B cell (primary cell): ENCODE measurements around the gene ABCF3. TPM values are rescaled to one million over a fixed set of nuclear protein-coding genes. Genes with fewer than 3 reads are reported as not detected.

Source experiments
- ATAC-seq: fragments of 200-7000 bp; cut with Tn5 transposase; one replicate; pipeline ENCODE4 v1.10.0; 2021; ENCODE audit warnings: low read depth, mild to moderate bottlenecking, moderate number of reproducible peaks, moderate library complexity
- CTCF ChIA-PET: fragments of 350-600 bp; sonication (Branson Sonifier 250); formaldehyde crosslinking; loops from one replicate; lab custom pipeline; 2021; ENCODE audit warnings: antibody characterized with exemption, inconsistent platforms; lab: Charles Lee
- POLR2A ChIA-PET: fragments of 350-600 bp; sonication (Branson Sonifier 250); formaldehyde crosslinking; loops from one replicate; lab custom pipeline; 2021; ENCODE audit warnings: antibody characterized with exemption; lab: Charles Lee
- DNase-seq: peaks from one replicate; pipeline ENCODE4 v3.0.0; 2013
- H2AFZ ChIP-seq: 2 replicates; pipeline ENCODE4 v1.6.1; 2012; ENCODE audit warnings: mild to moderate bottlenecking, low read depth, low read length; ENCODE audit not compliant: insufficient read depth, poor library complexity, severe bottlenecking
- H3K27ac ChIP-seq, 2 donors: 1 replicate in 1 of 2; 2 replicates in 1 of 2; pipeline ENCODE4 v1.5.1; 2012 to 2013; ENCODE audit warnings: low read length in 2 of 2, mild to moderate bottlenecking in 2 of 2, moderate library complexity in 1 of 2
- H3K27me3 ChIP-seq, 4 experiments: fragments of 200-600 bp in 1 of 4; sonication (generic) in 1 of 4; replicated peaks in 1 of 4; 1 replicate in 2 of 4; 2 replicates in 2 of 4; pipeline versions ENCODE4 v1.6.1 to v1.7.0; 2013 to 2016; ENCODE audit warnings: low read length in 3 of 4, mild to moderate bottlenecking in 2 of 4, mixed read lengths in 1 of 4, moderate library complexity in 1 of 4; ENCODE audit not compliant: insufficient read depth in 4 of 4, control insufficient read depth in 3 of 4; ENCODE audit errors: control extremely low read depth in 1 of 4
- H3K36me3 ChIP-seq, 2 experiments: replicated peaks in 1 of 2; 1 replicate in 1 of 2; 2 replicates in 1 of 2; pipeline versions ENCODE4 v1.6.1 to v1.7.1; 2013; ENCODE audit warnings: low read length in 1 of 2; ENCODE audit not compliant: insufficient read depth in 2 of 2, control insufficient read depth in 1 of 2; ENCODE audit errors: control extremely low read depth in 1 of 2, extremely low read depth in 1 of 2
- H3K4me1 ChIP-seq, 2 donors: fragments of 200-600 bp in 1 of 2; sonication (generic) in 1 of 2; 1 replicate in 1 of 2; 2 replicates in 1 of 2; pipeline versions ENCODE4 v1.5.1 to v1.6.1; 2013 to 2017; ENCODE audit warnings: low read length in 2 of 2; ENCODE audit not compliant: control insufficient read depth in 2 of 2, insufficient read depth in 2 of 2
- H3K4me2 ChIP-seq: replicated peaks from 2 replicates; pipeline ENCODE3; 2012; ENCODE audit warnings: mild to moderate bottlenecking, low read depth, low read length; ENCODE audit not compliant: poor library complexity, severe bottlenecking
- H3K4me3 ChIP-seq, 5 experiments: fragments of 200-600 bp in 1 of 5; sonication (generic) in 1 of 5; 1 replicate in 3 of 5; 2 replicates in 2 of 5; pipeline versions ENCODE4 v1.5.1 to v1.7.0; 2011 to 2016; ENCODE audit warnings: low read length in 4 of 5, mild to moderate bottlenecking in 4 of 5, low read depth in 2 of 5, control low read depth in 1 of 5, moderate library complexity in 1 of 5; ENCODE audit not compliant: insufficient read depth in 1 of 5; ENCODE audit errors: control extremely low read depth in 1 of 5, extremely low read depth in 1 of 5
- H3K79me2 ChIP-seq: fragments of 200-600 bp; sonication (generic); one replicate; pipeline ENCODE4 v1.6.0; 2016; ENCODE audit warnings: low read length; ENCODE audit not compliant: control insufficient read depth, insufficient read depth
- H3K9ac ChIP-seq: fragments of 200-600 bp; sonication (generic); 2 replicates; pipeline ENCODE4 v1.6.1; 2017; ENCODE audit warnings: mild to moderate bottlenecking, low read length, moderate library complexity
- H3K9me3 ChIP-seq, 3 donors: one replicate each; pipeline versions ENCODE4 v1.6.1 to v1.7.1; 2013; ENCODE audit warnings: low read length in 2 of 3; ENCODE audit not compliant: control insufficient read depth in 2 of 3, insufficient read depth in 1 of 3; ENCODE audit errors: control extremely low read depth in 1 of 3
- H4K20me1 ChIP-seq: 2 replicates; pipeline ENCODE4 v1.6.0; 2012; ENCODE audit warnings: mild to moderate bottlenecking, low read length; ENCODE audit not compliant: insufficient read depth, control insufficient read depth, poor library complexity, severe bottlenecking
- H3K27ac Mint-ChIP-seq: one replicate; pipeline ENCODE4 v1.8.0; 2021; ENCODE audit warnings: mixed read lengths
- H3K27me3 Mint-ChIP-seq: one replicate; pipeline ENCODE4 v1.8.0; 2021; ENCODE audit warnings: mixed read lengths
- H3K4me1 Mint-ChIP-seq: one replicate; pipeline ENCODE4 v1.8.0; 2021; ENCODE audit warnings: mixed read lengths
- H3K4me3 Mint-ChIP-seq: one replicate; pipeline ENCODE4 v1.8.0; 2021; ENCODE audit warnings: mixed read lengths
- H3K9me3 Mint-ChIP-seq: one replicate; pipeline ENCODE4 v1.8.0; 2022; ENCODE audit warnings: mixed read lengths; ENCODE audit not compliant: insufficient read depth
- CTCF ChIP-seq: fragments of 200-600 bp; IDR thresholded peaks from one replicate; pipeline ENCODE4 v1.8.0; 2022; ENCODE audit warnings: antibody characterized with exemption, mild to moderate bottlenecking
- EZH2 ChIP-seq: IDR thresholded peaks from 2 replicates; pipeline ENCODE4 v1.6.1; 2012; ENCODE audit warnings: borderline replicate concordance, low read depth, mild to moderate bottlenecking, moderate library complexity, low read length; ENCODE audit not compliant: insufficient read depth, poor library complexity, severe bottlenecking
- WGBS: methylation state at CpG from one replicate; pipeline ENCODE4 v1.1.5; 2013; ENCODE audit warnings: missing lambda C conversion rate; ENCODE audit not compliant: insufficient coverage; 5-methylcytosine and 5-hydroxymethylcytosine counted together
- intact Hi-C: fragments of 100-400 bp; cut with micrococcal nuclease; formaldehyde crosslinking; loops from one replicate; pipeline ENCODE4 v1.10.0; 2022
- polyA plus RNA-seq: library from polyadenylated mRNA; depleted of rRNA; stranded (reverse); fragments of >200 nt; gene quantifications from 2 replicates; pipeline ENCODE4 v1.2.3, GENCODE V29; 2012
- small RNA-seq: library from RNA; depleted of rRNA; stranded (forward); fragments of <200 nt; gene quantifications from one replicate; pipeline ENCODE3, GENCODE V24; 2012; ENCODE audit warnings: low replicate concordance, low read depth; ENCODE audit not compliant: insufficient read length
- total RNA-seq, 2 donors: library from RNA; stranded (reverse); fragments of 120-200 nt in 1 of 2; gene quantifications; 1 replicate in 1 of 2; 2 replicates in 1 of 2; pipeline versions ENCODE4 v1.2.3 to v1.2.4, GENCODE V29; 2013 to 2022

ABCF3 gene
- total and polyA plus RNA-seq, 2 donors (not counting 1 experiment from before 2014, with no cell fraction given): 74.0 to 115 TPM

- Histone ChIP-seq H3K4me3 (no peak overlapping the region), H3K36me3 (peaks cover 0 to 36% of the 10 kb centered on the region in 2 experiments), H3K4me1 (no peaks in the 10 kb centered on the region), H3K27ac (no peak overlapping the region), H3K9me3 (no peaks in the 10 kb centered on the region), H3K9ac (no peak overlapping the region), H3K27me3 (peaks cover 0 to 3% (median 0%) of the 10 kb centered on the region in 4 experiments), H2AFZ (no peak overlapping the region), H3K79me2 (no peaks in the 10 kb centered on the region), H3K4me2 (no peak overlapping the region), H4K20me1 (peaks cover 19% of the 10 kb centered on the region)
- CTCF ChIA-PET: interaction anchor here (1.3 to 1.6 kb wide), 3 partner anchors 11 to 97 kb away, joined by 3 to 7 read pairs (median 5); no protein-coding TSS in a partner anchor
- Mint-ChIP-seq H3K27me3 (no peaks in the 10 kb centered on the region), H3K9me3 (no peaks in the 10 kb centered on the region), H3K4me1 (no peaks in the 10 kb centered on the region), H3K4me3 (no peak overlapping the region), H3K27ac (no peak overlapping the region)
- DNase-seq (no peak), ATAC-seq (no peak)
- 96% methylated on average over 4 of the region's 5 CpGs for WGBS
- intact Hi-C loops: no loop called here
- POLR2A ChIA-PET: no interaction called here
- TF ChIP-seq CTCF (no peak), EZH2 (no peak)
Observed at GRCh38 chr3:184242297-184242685, 56.3 kb downstream of the ABCF3 start.

Small RNA genes lying within 50 kb of the gene (small RNA-seq; reads per million reads assigned to genes)
- gene MIR1224: not detected

Other genes with a start within 250 kb of the ABCF3 start
- gene ABCC5, start 168.3 kb upstream of the ABCF3 start, total RNA-seq: 29.5 and 31.7 TPM in 2 replicates
- gene ABCC5, start 168.3 kb upstream of the ABCF3 start, polyA plus RNA-seq: 13.4 and 16.9 TPM in 2 replicates
- not detected in 2 replicates for gene HTR3D, start 154.5 kb upstream of the ABCF3 start, total RNA-seq
- not detected in 2 replicates for gene HTR3D, start 154.5 kb upstream of the ABCF3 start, polyA plus RNA-seq
- gene HTR3C, start 133.2 kb upstream of the ABCF3 start, total RNA-seq: not detected in 2 replicates
- not detected in 2 replicates for gene HTR3C, start 133.2 kb upstream of the ABCF3 start, polyA plus RNA-seq
- not detected in 2 replicates for gene HTR3E, start 89.1 kb upstream of the ABCF3 start, total RNA-seq
- not detected in 2 replicates for gene HTR3E, start 89.1 kb upstream of the ABCF3 start, polyA plus RNA-seq
- 83.8 and 85.9 TPM in 2 replicates for gene EIF2B5, start 50.8 kb upstream of the ABCF3 start, total RNA-seq
- 73.2 and 77.1 TPM in 2 replicates for gene EIF2B5, start 50.8 kb upstream of the ABCF3 start, polyA plus RNA-seq
- 81.3 and 92.0 TPM in 2 replicates for gene DVL3, start 30.8 kb upstream of the ABCF3 start, total RNA-seq
- gene DVL3, start 30.8 kb upstream of the ABCF3 start, polyA plus RNA-seq: 42.7 and 49.4 TPM in 2 replicates
- gene AP2M1, start 11.3 kb upstream of the ABCF3 start, total RNA-seq: 191 and 207 TPM in 2 replicates
- 132 and 171 TPM in 2 replicates for gene AP2M1, start 11.3 kb upstream of the ABCF3 start, polyA plus RNA-seq
- gene VWA5B2, start 43.4 kb downstream of the ABCF3 start, total RNA-seq: 0.37 TPM in 1 of 2 replicates, not detected in the other
- 0.09 and 0.10 TPM in 2 replicates for gene VWA5B2, start 43.4 kb downstream of the ABCF3 start, polyA plus RNA-seq
- 32.7 and 38.6 TPM in 2 replicates for gene ALG3, start 62.8 kb downstream of the ABCF3 start, total RNA-seq
- gene ALG3, start 62.8 kb downstream of the ABCF3 start, polyA plus RNA-seq: 29.9 and 36.1 TPM in 2 replicates
- gene EEF1AKMT4, start 63.5 kb downstream of the ABCF3 start, total RNA-seq: 1.5 and 2.0 TPM in 2 replicates
- 0.61 and 2.5 TPM in 2 replicates for gene EEF1AKMT4, start 63.5 kb downstream of the ABCF3 start, polyA plus RNA-seq
- gene CAMK2N2, start 75.4 kb downstream of the ABCF3 start, total RNA-seq: 0.29 TPM in 1 of 2 replicates, not detected in the other
- not detected in 2 replicates for gene CAMK2N2, start 75.4 kb downstream of the ABCF3 start, polyA plus RNA-seq
- not detected in 2 replicates for gene ECE2, start 89.8 kb downstream of the ABCF3 start, total RNA-seq
- gene ECE2, start 89.8 kb downstream of the ABCF3 start, polyA plus RNA-seq: not detected in 2 replicates
- gene PSMD2, start 113.0 kb downstream of the ABCF3 start, total RNA-seq: 140 and 145 TPM in 2 replicates
- 79.4 and 119 TPM in 2 replicates for gene PSMD2, start 113.0 kb downstream of the ABCF3 start, polyA plus RNA-seq
- 160 TPM in 2 replicates for gene EIF4G1, start 128.4 kb downstream of the ABCF3 start, total RNA-seq
- 65.8 and 111 TPM in 2 replicates for gene EIF4G1, start 128.4 kb downstream of the ABCF3 start, polyA plus RNA-seq
- gene FAM131A, start 151.4 kb downstream of the ABCF3 start, total RNA-seq: 11.7 and 14.0 TPM in 2 replicates
- gene FAM131A, start 151.4 kb downstream of the ABCF3 start, polyA plus RNA-seq: 11.8 and 13.4 TPM in 2 replicates
- gene CLCN2, start 175.4 kb downstream of the ABCF3 start, total RNA-seq: 8.1 and 14.4 TPM in 2 replicates
- 6.1 and 6.2 TPM in 2 replicates for gene CLCN2, start 175.4 kb downstream of the ABCF3 start, polyA plus RNA-seq
- gene POLR2H, start 175.5 kb downstream of the ABCF3 start, total RNA-seq: 60.4 and 62.4 TPM in 2 replicates
- gene POLR2H, start 175.5 kb downstream of the ABCF3 start, polyA plus RNA-seq: 106 and 140 TPM in 2 replicates
- gene THPO, start 192.0 kb downstream of the ABCF3 start, total RNA-seq: not detected in 2 replicates
- gene THPO, start 192.0 kb downstream of the ABCF3 start, polyA plus RNA-seq: not detected in 2 replicates
- gene CHRD, start 193.9 kb downstream of the ABCF3 start, total RNA-seq: not detected in 2 replicates
- 0.10 TPM in 1 of 2 replicates, not detected in the other for gene CHRD, start 193.9 kb downstream of the ABCF3 start, polyA plus RNA-seq